Glutamatergic neuron (in vitro differentiated cells): Measurements from ENCODE around the gene SRMS. TPM values are rescaled to one million over a fixed set of nuclear protein-coding genes. Genes with fewer than 3 reads are reported as not detected.

Experiments
- DNase-seq: peaks from one replicate; pipeline ENCODE4 v3.0.0; 2022
- H3K27ac Mint-ChIP-seq: one replicate; pipeline ENCODE4 v1.8.0; 2020; ENCODE audit warnings: mild to moderate bottlenecking, mixed read lengths, inconsistent platforms; ENCODE audit not compliant: unreplicated experiment
- H3K27me3 Mint-ChIP-seq: one replicate; pipeline ENCODE4 v1.8.0; 2020; ENCODE audit warnings: mild to moderate bottlenecking, moderate library complexity, mixed read lengths, inconsistent platforms; ENCODE audit not compliant: unreplicated experiment
- H3K36me3 Mint-ChIP-seq: one replicate; pipeline ENCODE4 v1.8.0; 2020; ENCODE audit warnings: mild to moderate bottlenecking, mixed read lengths, inconsistent platforms; ENCODE audit not compliant: unreplicated experiment
- H3K4me1 Mint-ChIP-seq: one replicate; pipeline ENCODE4 v1.8.0; 2020; ENCODE audit warnings: mild to moderate bottlenecking, low read depth, mixed read lengths, inconsistent platforms; ENCODE audit not compliant: unreplicated experiment
- H3K4me3 Mint-ChIP-seq: one replicate; pipeline ENCODE4 v1.8.0; 2020; ENCODE audit warnings: mild to moderate bottlenecking, mixed read lengths, inconsistent platforms; ENCODE audit not compliant: unreplicated experiment
- H3K9me3 Mint-ChIP-seq: one replicate; pipeline ENCODE4 v1.8.0; 2020; ENCODE audit warnings: mild to moderate bottlenecking, moderate library complexity, mixed read lengths, inconsistent platforms; ENCODE audit not compliant: unreplicated experiment
- total RNA-seq: library from RNA; stranded (reverse); fragmentation: NEBNext Ultra II Directional; extraction: Animal tissue kit (Norgen Biotek cat#: 25700); gene quantifications from one replicate; pipeline ENCODE4 v1.2.1, GENCODE V29; 2021; ENCODE audit not compliant: unreplicated experiment
- TF ChIP-seq, protein P1 (sequence below): fragments of 200-600 bp; sonication (generic); IDR thresholded peaks from one replicate; pipeline ENCODE4 v1.5.0; 2021; ENCODE audit not compliant: partially characterized antibody, unreplicated experiment

The SRMS gene
- total RNA-seq, 1 donor from 2014 or later = not detected

- peaks cover 4% of the 10 kb centered on the region for H3K36me3 Mint-ChIP-seq
- H3K4me3 Mint-ChIP-seq = no peak overlapping the region
- DNase-seq = no peak
- H3K27ac Mint-ChIP-seq = no peak overlapping the region
- TF ChIP-seq, protein P1, sequence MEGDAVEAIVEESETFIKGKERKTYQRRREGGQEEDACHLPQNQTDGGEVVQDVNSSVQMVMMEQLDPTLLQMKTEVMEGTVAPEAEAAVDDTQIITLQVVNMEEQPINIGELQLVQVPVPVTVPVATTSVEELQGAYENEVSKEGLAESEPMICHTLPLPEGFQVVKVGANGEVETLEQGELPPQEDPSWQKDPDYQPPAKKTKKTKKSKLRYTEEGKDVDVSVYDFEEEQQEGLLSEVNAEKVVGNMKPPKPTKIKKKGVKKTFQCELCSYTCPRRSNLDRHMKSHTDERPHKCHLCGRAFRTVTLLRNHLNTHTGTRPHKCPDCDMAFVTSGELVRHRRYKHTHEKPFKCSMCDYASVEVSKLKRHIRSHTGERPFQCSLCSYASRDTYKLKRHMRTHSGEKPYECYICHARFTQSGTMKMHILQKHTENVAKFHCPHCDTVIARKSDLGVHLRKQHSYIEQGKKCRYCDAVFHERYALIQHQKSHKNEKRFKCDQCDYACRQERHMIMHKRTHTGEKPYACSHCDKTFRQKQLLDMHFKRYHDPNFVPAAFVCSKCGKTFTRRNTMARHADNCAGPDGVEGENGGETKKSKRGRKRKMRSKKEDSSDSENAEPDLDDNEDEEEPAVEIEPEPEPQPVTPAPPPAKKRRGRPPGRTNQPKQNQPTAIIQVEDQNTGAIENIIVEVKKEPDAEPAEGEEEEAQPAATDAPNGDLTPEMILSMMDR = no peak
- peaks cover 7% of the 10 kb centered on the region for H3K9me3 Mint-ChIP-seq
- H3K27me3 Mint-ChIP-seq = peaks cover 4% of the 10 kb centered on the region
- H3K4me1 Mint-ChIP-seq = peaks cover 5% of the 10 kb centered on the region
Measured at GRCh38 chr20:63548542-63548941, 993 bp upstream of the SRMS start.

DNA sequence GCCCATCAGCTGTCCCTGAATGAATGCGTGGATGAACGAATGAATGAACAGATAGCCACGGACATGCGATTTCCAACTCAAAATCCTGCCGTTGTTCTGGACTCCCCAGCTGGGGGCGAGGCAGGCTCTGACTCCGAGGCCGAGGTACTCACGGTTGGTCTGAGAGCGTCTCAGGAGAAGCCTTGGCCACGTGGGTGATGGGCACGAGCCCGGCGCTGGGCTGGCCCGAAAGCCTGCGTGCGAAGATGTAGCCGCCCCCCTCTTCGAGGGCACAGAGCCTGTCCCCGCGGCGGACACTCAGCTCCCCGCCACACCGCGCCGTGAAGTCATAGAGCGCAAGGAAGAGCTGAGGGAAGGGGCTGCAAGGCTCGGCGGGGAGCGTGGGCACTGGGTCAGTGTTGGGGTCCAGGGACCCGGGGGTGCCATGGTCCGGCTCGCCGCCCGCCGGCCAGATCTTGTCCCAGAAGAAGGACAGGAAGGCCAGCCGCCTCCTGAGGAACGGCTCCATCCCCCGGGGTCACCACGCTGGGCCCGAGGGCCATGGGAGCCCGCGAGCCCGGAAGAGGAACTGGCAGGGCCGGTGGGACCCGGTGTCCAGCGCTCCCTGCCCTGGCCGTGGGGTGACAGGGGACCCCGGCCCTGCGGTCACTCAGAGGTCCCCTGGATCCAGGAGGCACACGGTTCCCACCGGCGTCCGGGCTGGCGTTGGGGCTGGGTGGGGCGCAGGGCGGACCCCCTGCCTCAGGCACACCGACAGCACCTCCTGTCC, 409 bp downstream of the SRMS start:
- H3K4me1 Mint-ChIP-seq = peaks cover 6% of the 10 kb centered on the region
- H3K36me3 Mint-ChIP-seq = peaks cover 5% of the 10 kb centered on the region
- no peak overlapping the region for H3K4me3 Mint-ChIP-seq
- H3K27ac Mint-ChIP-seq = no peak overlapping the region
- TF ChIP-seq, protein P1 = no peak
- no peak for DNase-seq
- H3K9me3 Mint-ChIP-seq = peaks cover 9% of the 10 kb centered on the region
- H3K27me3 Mint-ChIP-seq = peaks cover 4% of the 10 kb centered on the region

DNA sequence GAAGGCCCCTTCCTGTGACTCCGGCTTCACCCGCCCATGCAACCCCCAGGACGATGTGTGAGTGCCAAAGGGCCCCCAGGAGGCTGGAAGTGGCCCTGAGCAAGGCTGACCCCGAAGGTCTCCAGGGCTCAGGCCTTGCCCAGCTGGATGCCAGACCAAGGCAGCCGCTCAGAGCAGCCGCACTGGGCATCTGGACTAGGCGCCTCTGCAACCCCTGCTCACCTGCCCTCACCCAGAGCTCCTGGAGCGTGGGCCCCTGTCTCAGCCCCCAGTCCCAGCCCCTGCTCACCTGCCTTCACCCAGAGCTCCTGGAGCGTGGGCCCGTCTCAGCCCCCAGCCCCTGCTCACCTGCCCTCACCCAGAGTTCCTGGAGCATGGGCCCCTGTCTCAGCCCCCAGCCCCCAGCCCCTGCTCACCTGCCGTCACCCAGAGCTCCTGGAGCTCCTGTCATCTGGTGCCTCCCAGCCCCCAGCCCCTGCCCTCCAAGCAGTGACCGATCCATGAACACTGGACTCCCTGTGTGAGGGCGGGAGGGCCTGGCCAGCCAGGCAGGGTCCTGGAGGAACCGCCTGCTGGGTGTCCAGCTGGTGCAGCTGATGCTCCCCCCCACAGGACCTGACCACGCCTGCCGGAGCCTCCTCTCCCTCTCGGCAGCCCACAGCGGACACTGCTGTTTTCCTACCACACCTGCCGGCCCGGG, 1.1 kb downstream of the SRMS start:
- no peak overlapping the region for H3K27ac Mint-ChIP-seq
- H3K4me1 Mint-ChIP-seq = peaks cover 6% of the 10 kb centered on the region
- H3K36me3 Mint-ChIP-seq = peaks cover 5% of the 10 kb centered on the region
- no peak for DNase-seq
- H3K4me3 Mint-ChIP-seq = no peak overlapping the region
- H3K27me3 Mint-ChIP-seq = peaks cover 4% of the 10 kb centered on the region
- TF ChIP-seq, protein P1 = no peak
- peaks cover 9% of the 10 kb centered on the region for H3K9me3 Mint-ChIP-seq

GRCh38 chr20:63545814-63546213, 1.7 kb downstream of the SRMS start:
- Mint-ChIP-seq H3K27ac (no peak overlapping the region), H3K36me3 (peaks cover 5% of the 10 kb centered on the region), H3K4me1 (peaks cover 3% of the 10 kb centered on the region), H3K9me3 (peaks cover 7% of the 10 kb centered on the region), H3K4me3 (no peak overlapping the region), H3K27me3 (peaks cover 4% of the 10 kb centered on the region)
- no peak for DNase-seq
- TF ChIP-seq, protein P1 = no peak
